TTC549 (cell line): Measurements from ENCODE around the gene CAPNS1.
"Not testable (repeated sequence)": the region's sequence is repeated elsewhere in the genome, so short reads cannot be mapped to it uniquely, and the experiment has no call there.

Experiments
- FAIRE-seq: peaks from 2 replicates; lab custom pipeline; 2012; peaks lifted over from hg19 to GRCh38; lab: Jason Lieb, UNC

The CAPNS1 gene

GRCh38 chr19:36151144-36152018 lies 11.5 kb downstream of the CAPNS1 start:
- FAIRE-seq, result no peak

DNA sequence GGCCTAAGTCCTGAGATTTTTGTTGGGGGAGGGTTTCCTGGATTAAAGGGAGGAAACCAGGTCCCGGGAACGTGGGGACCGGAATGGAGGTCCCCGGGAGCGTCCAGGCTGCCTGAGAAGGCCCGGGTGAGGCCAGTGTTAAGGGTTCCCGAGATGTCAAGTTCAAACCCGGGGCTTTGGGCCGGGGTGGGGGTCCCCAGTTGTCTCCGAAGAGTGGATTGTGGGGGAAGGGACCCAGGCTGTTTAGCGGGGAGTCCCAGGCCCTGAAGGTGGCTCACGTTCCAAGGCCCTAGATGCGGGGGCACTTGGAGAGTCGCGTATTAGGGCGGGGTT lies 12.1 kb downstream of the CAPNS1 start:
- FAIRE-seq, result no peak

DNA sequence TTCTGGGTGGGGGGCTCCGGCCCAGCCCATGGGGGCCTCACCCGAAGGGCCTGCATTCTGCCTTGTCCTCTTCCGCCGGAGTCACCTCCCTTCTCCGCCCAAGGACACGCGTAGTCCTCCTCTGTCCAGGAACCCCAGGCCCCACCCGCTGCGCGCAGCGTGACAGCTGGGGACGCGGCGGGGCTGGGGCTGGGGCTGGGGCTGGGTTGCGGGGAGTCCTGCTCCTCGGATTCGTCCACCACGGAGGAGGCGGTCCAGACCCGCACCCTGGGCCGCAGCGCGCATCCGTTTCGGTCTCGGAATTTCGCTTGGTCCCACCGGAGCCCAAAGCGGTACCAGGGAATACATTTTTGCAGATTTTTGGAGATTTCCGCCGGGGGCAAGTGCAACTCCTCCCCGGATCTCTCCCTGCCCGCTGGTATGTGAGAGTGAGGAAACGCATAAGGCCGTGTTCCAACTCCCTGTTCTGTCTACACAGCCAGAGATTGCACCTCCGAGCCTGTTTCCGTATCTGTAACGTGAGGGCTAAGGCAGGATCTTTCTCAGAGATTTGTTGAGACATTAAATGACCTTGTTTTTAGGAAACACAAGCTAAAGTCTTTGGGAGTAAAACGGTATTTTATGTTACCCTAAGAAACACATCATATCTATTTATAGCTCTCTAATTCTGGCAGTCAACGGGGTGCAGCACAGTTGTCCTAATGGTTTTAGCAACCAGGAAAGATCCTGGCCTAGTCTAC lies 12.7 kb downstream of the CAPNS1 start, which contains the start of gene COX7A1:
TSS of gene COX7A1 (minus strand) at position 96 of the 740 bp plus-strand sequence. CDS start at position 56, 40 bp downstream.
- no peak for FAIRE-seq

DNA sequence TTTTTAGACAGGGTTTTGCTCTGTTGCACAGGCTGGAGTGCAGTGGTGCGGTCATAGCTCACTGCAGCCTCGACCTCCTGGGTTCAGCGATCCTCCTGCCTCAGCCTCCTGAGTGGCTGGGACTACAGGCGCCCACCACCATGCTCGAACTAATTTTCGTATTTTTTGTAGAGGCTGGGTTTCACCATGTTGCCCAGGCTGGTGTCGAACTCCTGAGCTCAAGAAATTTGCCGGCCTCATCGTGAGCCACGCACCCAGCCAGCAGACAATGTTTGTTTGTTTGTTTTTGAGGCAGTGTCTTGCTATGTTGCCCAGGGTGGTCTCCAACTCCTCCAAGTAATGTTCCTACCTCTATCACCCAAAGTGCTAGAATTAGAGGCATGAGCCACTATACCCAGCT lies 13.3 kb downstream of the CAPNS1 start:
- FAIRE-seq, result no peak

DNA sequence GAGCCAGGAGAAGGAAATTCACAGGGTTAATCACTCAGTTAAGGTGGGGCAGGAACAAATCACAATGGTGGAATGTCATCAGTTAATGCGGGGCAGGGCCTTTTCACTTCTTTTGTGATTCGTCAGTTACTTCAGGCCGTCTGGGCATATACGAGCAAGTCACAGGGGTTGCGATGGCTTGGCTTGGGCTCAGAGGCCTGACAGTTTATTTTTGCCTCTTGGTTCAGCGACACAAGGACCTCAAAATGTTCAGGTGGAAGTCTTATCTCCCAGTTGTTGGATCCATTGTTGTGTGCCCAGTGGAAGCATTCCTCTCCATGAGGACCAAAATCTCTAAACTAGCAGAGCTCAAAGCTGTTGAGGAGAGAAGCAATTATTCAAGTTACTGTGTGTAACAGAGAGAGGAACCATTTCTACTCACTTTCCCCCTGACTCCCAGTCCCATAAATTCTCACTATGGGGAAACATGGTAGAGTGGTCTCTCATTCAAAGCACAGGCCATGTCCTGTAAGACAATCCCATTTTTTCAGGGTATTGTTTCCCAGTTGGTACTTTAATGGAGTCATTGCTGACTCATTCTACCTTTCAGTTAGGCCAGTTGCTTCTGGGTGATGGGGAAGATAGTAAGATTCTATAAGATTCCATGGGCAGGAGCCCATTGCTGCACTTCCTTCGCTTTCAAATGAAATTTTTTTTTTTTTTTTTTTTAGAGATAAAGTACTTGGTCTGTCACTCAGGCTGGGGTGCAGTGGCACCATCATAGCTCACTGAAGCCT lies 21.1 kb downstream of the CAPNS1 start:
- no peak for FAIRE-seq

DNA sequence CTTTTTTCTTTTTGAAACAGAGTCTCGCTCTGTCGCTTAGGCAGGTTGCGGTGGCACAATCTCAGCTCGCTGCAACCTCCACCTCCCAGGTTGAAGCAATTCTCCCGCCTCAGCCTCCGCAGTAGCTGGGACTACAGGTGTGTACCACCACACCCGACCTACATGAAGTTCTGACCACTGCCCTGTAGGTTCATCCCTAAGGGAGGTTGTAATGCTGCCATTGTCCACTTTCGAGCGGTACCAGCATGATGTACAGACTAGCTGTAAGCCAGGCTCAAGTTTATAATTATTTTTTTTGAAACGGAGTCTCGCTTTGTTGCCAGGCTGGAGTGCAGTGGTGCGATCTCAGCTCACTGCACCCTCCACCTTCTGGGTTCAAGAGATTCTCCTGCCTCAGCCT lies 23.9 kb downstream of the CAPNS1 start:
- FAIRE-seq, result no peak

DNA sequence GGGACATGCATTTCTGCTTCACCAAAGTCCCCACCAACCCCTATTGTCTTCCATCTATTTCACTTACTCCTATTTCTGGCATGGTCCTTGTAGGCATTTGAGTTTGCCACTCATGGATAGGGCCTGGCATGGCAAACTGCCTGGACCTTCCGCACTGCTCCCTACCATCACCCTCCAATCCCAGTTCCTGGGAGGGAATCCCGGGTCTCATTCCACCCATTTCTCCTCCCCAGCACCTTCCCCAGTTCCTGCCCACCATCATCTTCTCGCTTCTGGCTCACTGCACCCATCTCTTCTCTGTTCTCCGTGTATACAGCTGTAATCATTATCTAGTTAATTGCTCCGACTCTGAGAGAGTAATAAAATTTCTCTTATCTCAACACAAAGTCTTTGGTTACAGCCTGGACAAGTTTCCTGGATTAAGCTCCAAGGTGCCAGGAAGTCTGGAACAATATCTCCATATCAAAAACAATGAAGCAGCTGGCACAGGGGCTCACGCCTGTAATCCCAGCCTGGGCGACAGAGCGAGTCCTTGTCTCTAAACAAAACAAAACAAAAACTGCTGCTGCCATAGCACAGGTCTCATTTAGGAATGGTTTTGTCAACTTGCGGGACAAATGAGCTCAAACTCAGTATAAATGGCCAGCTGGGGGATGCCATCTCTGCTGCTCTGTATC lies 29.4 kb downstream of the CAPNS1 start:
- no peak for FAIRE-seq

- no peak for FAIRE-seq
These were observed 33.0 kb downstream of the CAPNS1 start for GRCh38 chr19:36172852-36173251.

GRCh38 chr19:36173846-36174245 lies 34.0 kb downstream of the CAPNS1 start:
- FAIRE-seq, result not testable (repeated sequence)

GRCh38 chr19:36179077-36179476 lies 39.2 kb downstream of the CAPNS1 start:
- FAIRE-seq, result not testable (repeated sequence)

- no peak for FAIRE-seq
These were observed 42.9 kb downstream of the CAPNS1 start for GRCh38 chr19:36182612-36183244.

DNA sequence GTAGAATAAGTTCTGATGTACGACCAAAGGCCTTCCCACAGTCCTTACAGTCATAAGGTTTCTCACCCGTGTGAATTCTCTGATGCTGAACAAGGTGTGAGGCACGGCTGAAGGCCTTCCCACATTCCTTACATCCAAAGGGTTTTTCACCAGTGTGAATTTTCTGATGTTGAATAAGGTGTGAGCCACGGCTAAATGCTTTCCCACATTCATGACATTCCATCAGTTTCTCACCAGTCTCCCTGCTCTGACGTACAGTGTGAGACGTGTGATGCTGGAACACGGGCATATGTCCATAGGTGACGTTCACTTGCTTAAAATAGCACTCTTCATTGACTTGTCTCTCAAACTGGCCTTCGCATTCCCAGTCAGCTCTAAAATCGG lies 43.4 kb downstream of the CAPNS1 start:
- no peak for FAIRE-seq

DNA sequence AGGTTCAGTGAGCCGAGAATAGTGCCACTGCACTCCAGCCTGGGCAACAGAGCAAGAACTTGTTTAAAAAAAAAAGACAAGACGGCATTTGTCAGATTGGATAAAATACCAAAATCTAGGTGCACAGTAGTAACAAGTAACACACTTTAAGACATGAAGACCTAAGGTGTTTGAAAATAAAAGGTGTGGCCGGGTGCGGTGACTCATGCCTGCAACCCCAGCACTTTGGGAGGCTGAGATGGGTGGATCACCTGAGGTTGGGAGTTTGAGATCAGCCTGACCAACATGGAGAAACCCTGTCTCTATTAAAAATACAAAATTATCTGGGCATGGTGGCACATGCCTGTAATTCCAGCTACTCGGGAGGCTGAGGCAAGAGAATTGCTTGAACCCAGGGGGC lies 46.9 kb downstream of the CAPNS1 start:
- FAIRE-seq, result not testable (repeated sequence)

DNA sequence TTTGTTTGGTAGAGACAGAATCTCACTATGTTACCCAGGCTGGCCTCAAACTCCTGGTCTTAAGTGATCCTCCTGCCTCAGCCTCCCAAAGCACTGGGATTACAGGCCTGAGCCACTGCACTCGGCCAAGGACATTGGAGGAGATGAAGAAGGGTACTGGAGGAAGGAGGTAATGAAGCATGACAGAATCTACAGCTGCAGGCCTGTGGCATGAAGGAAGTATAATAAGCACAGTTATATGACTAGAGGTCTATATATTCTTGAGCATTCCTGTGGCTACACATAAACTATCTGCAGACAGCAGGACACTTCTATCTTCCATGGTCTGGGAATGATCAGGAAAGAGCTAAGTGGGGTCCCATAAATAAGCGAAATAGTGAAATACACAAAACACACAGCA lies 56.4 kb downstream of the CAPNS1 start:
- no peak for FAIRE-seq

GRCh38 chr19:36198119-36198518 lies 58.3 kb downstream of the CAPNS1 start:
- no peak for FAIRE-seq
